Stimulated activated CD4-positive, alpha-beta T cell treated with anti-CD3 and anti-CD28 coated beads, Interleukin-4, amount 100 ng/mL, for 48 hours (primary cell): ENCODE results near the gene ZNF787.
A peak's percentile ranks its signal among the peaks of the same experiment; 100 is the strongest.

ENCODE experiments used
- DNase-seq, 2 donors: peaks; one replicate each; pipeline ENCODE4 v3.0.0-alpha.2; 2020; ENCODE audit warnings: low read depth in 2 of 2

Gene ZNF787

GRCh38 chr19:56144376-56144775 is 23.3 kb upstream of the ZNF787 start:
- no peak for DNase-seq

GRCh38 chr19:56142897-56143434 is 21.9 kb upstream of the ZNF787 start:
- no peak for DNase-seq

GRCh38 chr19:56142087-56142787 is 21.1 kb upstream of the ZNF787 start:
- no peak for DNase-seq

- no peak for DNase-seq
Measured at GRCh38 chr19:56141417-56141993, 20.4 kb upstream of the ZNF787 start.

- peak; percentile 96 to 99 for DNase-seq
Measured at GRCh38 chr19:56140583-56141416, 19.7 kb upstream of the ZNF787 start, which contains the start of gene ZNF444. Gene ZNF444 (plus strand): TSS chr19:56141287. CDS start chr19:56146912, 5,625 bp downstream.

- no peak for DNase-seq
Measured at GRCh38 chr19:56139847-56140582, 18.9 kb upstream of the ZNF787 start.

- DNase-seq, result no peak
Measured at GRCh38 chr19:56138069-56138468, 17.0 kb upstream of the ZNF787 start.

- DNase-seq, result no peak
Measured at GRCh38 chr19:56137405-56137804, 16.3 kb upstream of the ZNF787 start.

GRCh38 chr19:56136362-56136761 is 15.3 kb upstream of the ZNF787 start:
- DNase-seq, result no peak

GRCh38 chr19:56134654-56134921 is 13.5 kb upstream of the ZNF787 start:
- DNase-seq, result no peak

- no peak for DNase-seq
Measured at GRCh38 chr19:56133858-56134653, 13.0 kb upstream of the ZNF787 start.

GRCh38 chr19:56132316-56132822 is 11.3 kb upstream of the ZNF787 start:
- no peak for DNase-seq

- DNase-seq, result no peak
Measured at GRCh38 chr19:56131651-56132050, 10.6 kb upstream of the ZNF787 start.

GRCh38 chr19:56130006-56130405 is 8.9 kb upstream of the ZNF787 start:
- DNase-seq, result no peak

GRCh38 chr19:56126983-56127780 is 6.1 kb upstream of the ZNF787 start:
- DNase-seq, result no peak

GRCh38 chr19:56125806-56126590 is 4.9 kb upstream of the ZNF787 start:
- DNase-seq, result no peak

GRCh38 chr19:56124578-56124977 is 3.5 kb upstream of the ZNF787 start:
- no peak for DNase-seq

GRCh38 chr19:56123266-56123891 is 2.3 kb upstream of the ZNF787 start:
- no peak for DNase-seq
